COLO668 (cell line): Measurements from ENCODE around the gene DEFB110.

Experiments
- DNase-seq: peaks from one replicate; lab custom pipeline; 2025; ENCODE audit not compliant: unreplicated experiment; lab: John Stamatoyannopoulos, UW

DEFB110 gene

GRCh38 chr6:50021894-50022293 lies at the start of gene DEFB110:
Gene DEFB110 (minus strand): TSS chr6:50021994. CDS start chr6:50021935, 59 bp downstream.
- no peak for DNase-seq

DNA sequence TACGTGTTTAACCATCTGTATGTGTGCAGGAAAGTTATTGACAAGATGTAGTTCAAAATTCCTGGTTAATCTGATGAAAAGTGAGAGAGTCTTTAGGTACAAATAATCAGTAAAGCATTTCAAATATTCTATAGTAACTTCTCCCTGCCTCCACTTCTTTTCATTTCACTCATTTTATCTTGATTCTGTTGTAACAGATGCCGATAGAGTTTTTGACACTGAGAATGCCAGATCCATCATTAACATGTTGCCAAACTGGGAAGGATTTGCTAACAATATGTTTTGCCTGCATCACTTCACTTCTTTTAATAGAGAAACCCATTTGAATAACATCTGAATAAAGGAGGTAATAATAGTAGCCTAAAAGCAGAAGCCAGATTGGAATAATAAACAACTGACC lies 48.3 kb upstream of the DEFB110 start:
- DNase-seq = no peak

DNA sequence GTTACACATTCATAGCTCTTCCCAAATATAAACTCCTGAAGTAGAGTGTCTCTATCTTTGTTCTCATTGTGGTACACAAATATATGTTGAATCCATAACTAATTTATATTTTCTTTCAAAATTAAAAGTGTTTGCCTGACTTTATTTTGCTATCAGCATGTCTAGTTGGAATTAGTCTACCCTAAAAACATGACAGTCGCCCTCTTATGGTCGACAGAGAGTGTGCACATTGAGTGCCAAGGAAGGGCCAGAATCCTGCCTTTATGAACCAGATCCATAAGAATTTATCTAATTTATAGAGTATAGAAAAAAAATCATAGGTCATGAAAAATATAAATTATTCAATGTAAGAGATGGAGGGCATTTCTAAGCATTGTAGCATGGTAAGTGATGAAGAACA lies 40.3 kb upstream of the DEFB110 start:
- DNase-seq = no peak

DNA sequence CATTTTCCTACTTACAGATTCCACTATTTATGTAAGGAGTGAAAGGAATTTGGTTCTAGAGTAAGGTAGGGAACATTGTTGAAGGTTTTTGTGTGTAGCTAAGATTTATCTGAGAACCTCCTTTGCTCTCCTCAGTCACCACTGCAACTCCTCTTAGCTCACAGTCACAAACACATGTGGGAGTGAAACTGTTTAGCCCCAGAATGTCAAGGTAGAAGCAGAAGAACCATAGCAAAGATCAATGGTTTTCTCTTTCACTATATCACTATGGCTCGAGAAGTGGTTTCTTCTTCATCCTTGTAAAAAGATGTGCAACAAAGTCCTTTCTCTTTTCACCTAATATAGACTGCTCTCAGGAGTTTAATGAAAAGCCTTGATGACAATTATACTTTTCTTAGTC lies 34.4 kb upstream of the DEFB110 start:
- no peak for DNase-seq

DNA sequence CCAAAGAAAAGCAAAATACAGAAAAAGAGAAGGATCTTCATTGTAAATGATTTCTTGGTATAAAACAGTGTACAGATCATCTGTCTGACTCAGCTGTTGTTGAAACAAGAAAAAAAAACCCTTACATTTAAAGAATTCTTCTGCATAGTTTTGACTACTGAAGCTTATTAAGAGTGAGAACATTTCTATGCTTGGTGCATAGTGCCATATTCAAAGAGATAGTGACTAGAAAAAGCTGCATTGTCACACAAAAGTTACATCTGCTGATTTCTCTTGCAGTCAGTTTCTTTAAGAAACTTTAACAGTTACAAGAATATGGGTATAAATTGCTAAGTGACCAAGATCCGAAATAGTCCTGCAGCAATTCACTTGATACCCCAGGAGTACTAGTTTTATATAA lies 28.0 kb upstream of the DEFB110 start, which contains the start of gene DEFB112:
Gene DEFB112 (minus strand): TSS at position 101 of the 400 bp plus-strand sequence. CDS start 60 bp downstream, at position 41.
- DNase-seq = no peak

- no peak for DNase-seq
Measured at GRCh38 chr6:50047026-50047425, 25.2 kb upstream of the DEFB110 start.

GRCh38 chr6:50030777-50031562 lies 9.2 kb upstream of the DEFB110 start:
- DNase-seq = peak; percentile 25

GRCh38 chr6:50030350-50030749 lies 8.6 kb upstream of the DEFB110 start:
- DNase-seq = no peak

DNA sequence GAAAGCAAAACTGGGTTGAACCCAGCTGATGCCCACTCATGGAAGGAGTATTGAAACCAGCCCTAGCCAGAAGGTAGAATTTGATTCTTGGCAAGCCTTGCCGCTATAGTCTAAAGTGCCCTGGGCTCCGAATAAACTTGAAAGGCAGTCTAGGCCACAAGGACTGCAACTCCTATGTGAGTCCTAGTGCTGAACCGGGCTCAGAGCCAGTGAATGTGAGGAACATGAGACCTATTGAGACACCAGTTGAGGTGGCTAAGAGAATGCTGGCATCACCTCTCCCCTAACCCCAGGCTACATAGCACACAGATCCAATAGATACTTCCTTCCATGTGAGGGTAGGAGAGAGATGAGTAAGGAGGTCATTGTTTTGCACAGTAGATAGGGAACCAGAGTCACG lies 3.5 kb upstream of the DEFB110 start:
- no peak for DNase-seq

DNA sequence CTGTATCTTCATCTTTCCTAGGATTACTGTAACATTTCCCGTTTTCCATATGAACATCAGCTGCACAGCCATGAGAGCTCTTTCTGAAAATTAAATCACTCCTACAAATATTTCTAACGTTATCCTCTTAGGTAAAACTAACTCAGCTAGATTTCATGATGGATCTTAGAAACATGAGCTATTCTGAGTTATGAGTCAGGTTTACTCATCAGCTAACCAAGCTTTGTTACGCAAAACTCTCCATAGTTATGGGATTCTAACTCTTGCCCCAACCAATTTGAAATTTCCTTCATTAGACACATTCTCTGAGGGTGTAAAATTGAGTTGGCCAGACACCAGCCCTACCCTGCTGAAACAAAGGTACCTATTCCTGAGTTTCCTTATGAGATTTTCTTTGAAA lies 14.0 kb downstream of the DEFB110 start:
- no peak for DNase-seq

GRCh38 chr6:50003139-50003538 lies 18.7 kb downstream of the DEFB110 start:
- no peak for DNase-seq

DNA sequence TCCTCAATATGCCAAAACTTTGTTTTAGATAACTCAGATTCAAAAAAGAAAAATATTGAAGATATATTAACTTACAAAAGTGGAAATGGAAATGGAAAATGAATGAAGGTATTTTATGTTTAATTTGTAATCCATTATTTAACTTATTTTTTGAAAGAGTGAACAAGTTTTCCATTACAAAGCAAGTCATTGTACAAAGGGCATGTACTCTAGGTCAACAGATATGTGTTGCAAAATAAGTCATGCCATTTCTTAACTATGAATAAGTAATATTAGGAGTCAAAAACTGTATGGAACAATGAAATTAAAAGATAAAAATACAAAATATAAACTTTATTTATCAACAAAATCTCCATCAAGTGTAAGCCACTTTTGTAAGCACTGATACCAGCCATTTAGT lies 26.5 kb downstream of the DEFB110 start:
- DNase-seq = no peak

- DNase-seq = no peak
Measured at GRCh38 chr6:49988900-49989299, 32.9 kb downstream of the DEFB110 start.

DNA sequence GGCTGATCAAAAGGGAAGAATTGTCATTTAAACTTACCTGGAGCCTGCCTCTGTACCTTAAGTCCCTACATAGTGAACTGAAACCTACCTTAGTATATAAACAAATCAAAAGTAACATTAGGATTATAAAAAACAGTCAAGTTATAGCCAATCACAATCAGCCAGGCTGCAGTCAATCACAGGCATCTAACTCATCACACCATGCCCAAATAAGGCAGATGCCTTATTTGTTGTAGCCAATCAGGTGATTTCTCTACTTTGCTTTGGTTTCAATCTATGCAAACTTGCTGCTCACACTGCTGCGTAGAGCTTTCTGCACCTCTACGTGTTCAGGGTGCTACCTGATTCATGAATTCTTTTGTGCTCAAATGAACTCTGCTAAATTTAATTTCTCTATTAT lies 34.0 kb downstream of the DEFB110 start:
- no peak for DNase-seq

GRCh38 chr6:49986551-49986950 lies 35.2 kb downstream of the DEFB110 start:
- no peak for DNase-seq

DNA sequence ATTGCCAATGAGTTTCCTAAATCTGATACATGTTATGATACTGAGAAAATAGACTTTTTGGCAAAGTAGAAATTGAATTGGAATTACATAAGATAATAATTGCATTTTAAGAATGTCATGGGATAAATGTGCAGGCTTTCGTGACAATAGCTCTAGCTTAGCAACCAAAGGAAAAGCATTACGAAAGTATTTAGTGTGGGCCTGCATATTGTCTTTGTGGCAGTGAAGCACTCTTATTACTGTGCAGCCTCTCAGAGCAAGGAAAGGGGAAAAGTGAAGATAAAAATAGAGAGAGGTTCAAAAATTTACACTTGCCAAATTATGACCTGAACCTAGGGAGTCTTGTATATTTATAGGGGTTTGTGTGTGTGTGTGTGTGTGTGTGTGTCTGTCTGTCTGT lies 39.7 kb downstream of the DEFB110 start:
- DNase-seq = no peak

- no peak for DNase-seq
Measured at GRCh38 chr6:49980898-49981297, 40.9 kb downstream of the DEFB110 start.

DNA sequence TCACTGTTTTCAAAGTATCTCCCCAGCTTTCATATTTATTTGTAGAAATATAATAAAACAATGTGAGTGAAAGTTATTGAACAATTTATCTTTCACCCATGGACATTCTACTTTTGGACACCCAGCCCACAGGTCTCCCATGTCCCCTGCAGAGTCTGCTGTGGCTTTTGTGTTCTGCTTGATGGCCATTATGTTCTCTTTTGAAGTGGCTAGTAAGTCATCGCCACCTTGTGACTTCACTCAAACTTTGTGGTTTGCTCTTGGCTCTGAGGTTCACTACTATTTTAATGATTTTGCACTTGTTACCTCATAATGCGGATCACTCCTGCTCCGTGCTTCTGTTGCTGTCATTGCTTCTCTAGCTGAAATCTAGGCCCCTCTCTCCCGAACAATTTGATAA lies 42.2 kb downstream of the DEFB110 start:
- DNase-seq = no peak

- DNase-seq = no peak
Measured at GRCh38 chr6:49978332-49979226, 43.2 kb downstream of the DEFB110 start.

DNA sequence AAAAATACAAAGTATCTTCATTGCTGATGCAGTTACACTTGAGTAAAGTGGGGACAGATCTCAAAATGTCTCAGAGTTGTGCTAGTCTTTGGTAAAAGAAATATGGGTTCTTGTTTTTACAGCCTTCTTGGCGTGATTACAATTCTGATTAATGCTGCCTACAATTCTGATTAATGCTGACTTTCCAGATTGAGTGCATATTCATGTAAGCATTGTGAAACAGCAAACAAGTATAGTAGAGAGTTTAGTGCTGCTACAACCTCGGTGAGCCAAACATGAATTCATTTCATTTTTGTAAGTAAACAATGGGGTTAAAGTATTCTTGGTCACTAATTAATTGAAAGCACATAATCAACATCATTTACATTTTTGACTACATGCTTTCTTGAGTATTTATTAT lies 52.2 kb downstream of the DEFB110 start, which contains the start of gene DEFB113:
Gene DEFB113 (minus strand): TSS at position 21 of the 400 bp plus-strand sequence. CDS start 0 bp downstream, at position 21.
- no peak for DNase-seq
